ENCODE results near the gene DIAPH2. TPM values are rescaled to one million over a fixed set of nuclear protein-coding genes. Genes with fewer than 3 reads are reported as not detected.

Gene DIAPH2
- total RNA-seq, 1 donor = 42.3 TPM

- no peak for TF ChIP-seq CTCF (IDR thresholded peaks at IDR 0.05; ENCODE audit: insufficient read depth, low read length)
- no peak overlapping the region for H3K4me3 ChIP-seq (ENCODE audit: low read depth, low read length)
- DNase-seq (ENCODE audit: low read depth) = no peak
These were observed 448.2 kb downstream of the DIAPH2 start for GRCh38 chrX:97132664-97133415.

GRCh38 chrX:97145934-97146333, 461.3 kb downstream of the DIAPH2 start:
- DNase-seq (ENCODE audit: low read depth) = no peak
- no peak for TF ChIP-seq CTCF (IDR thresholded peaks at IDR 0.05; ENCODE audit: insufficient read depth, low read length)
- no peak overlapping the region for H3K4me3 ChIP-seq (ENCODE audit: low read depth, low read length)

GRCh38 chrX:97155816-97156215, 471.2 kb downstream of the DIAPH2 start:
- TF ChIP-seq CTCF (IDR thresholded peaks at IDR 0.05; ENCODE audit: insufficient read depth, low read length) = no peak
- no peak overlapping the region for H3K4me3 ChIP-seq (ENCODE audit: low read depth, low read length)
- DNase-seq (ENCODE audit: low read depth) = no peak

GRCh38 chrX:97158269-97158668, 473.6 kb downstream of the DIAPH2 start:
- no peak overlapping the region for H3K4me3 ChIP-seq (ENCODE audit: low read depth, low read length)
- DNase-seq (ENCODE audit: low read depth) = no peak
- no peak for TF ChIP-seq CTCF (IDR thresholded peaks at IDR 0.05; ENCODE audit: insufficient read depth, low read length)

GRCh38 chrX:97159916-97160800, 475.5 kb downstream of the DIAPH2 start:
- no peak overlapping the region for H3K4me3 ChIP-seq (ENCODE audit: low read depth, low read length)
- DNase-seq (ENCODE audit: low read depth) = peak; percentile 2
- TF ChIP-seq CTCF (IDR thresholded peaks at IDR 0.05; ENCODE audit: insufficient read depth, low read length) = no peak

- TF ChIP-seq CTCF (IDR thresholded peaks at IDR 0.05; ENCODE audit: insufficient read depth, low read length) = no peak
- DNase-seq (ENCODE audit: low read depth) = no peak
- H3K4me3 ChIP-seq (ENCODE audit: low read depth, low read length) = no peak overlapping the region
These were observed 482.7 kb downstream of the DIAPH2 start for GRCh38 chrX:97167333-97167732.
